ENCODE data around the gene TIMD4. TPM values are rescaled to one million over a fixed set of nuclear protein-coding genes. Genes with fewer than 3 reads are reported as not detected.
"Not testable (repeated sequence)": the region's sequence is repeated elsewhere in the genome, so short reads cannot be mapped to it uniquely, and the experiment has no call there.

The TIMD4 gene
- total RNA-seq, 1 donor from 2014 or later, result not detected

- TF ChIP-seq EZH2 (IDR thresholded peaks at IDR 0.05; ENCODE audit: insufficient read depth, low read length), result no peak
- no peak for TF ChIP-seq CTCF (IDR thresholded peaks at IDR 0.05; ENCODE audit: insufficient read depth, low read depth, low read length)
- Histone ChIP-seq H4K20me1 (ENCODE audit: insufficient read depth, low read length) (no peaks in the 10 kb centered on the region), H2AFZ (ENCODE audit: low read depth, low read length) (no peak overlapping the region), H3K79me2 (ENCODE audit: insufficient read depth, low read length) (no peaks in the 10 kb centered on the region), H3K4me1 (ENCODE audit: insufficient read depth, low read length) (no peaks in the 10 kb centered on the region), H3K27ac (ENCODE audit: low read depth, low read length) (no peak overlapping the region), H3K27me3 (ENCODE audit: insufficient read depth, low read length) (no peaks in the 10 kb centered on the region), H3K4me2 (ENCODE audit: low read length) (no peak overlapping the region), H3K9ac (ENCODE audit: low read length) (no peak overlapping the region), H3K36me3 (ENCODE audit: insufficient read depth, low read length) (no peaks in the 10 kb centered on the region), H3K9me3 (ENCODE audit: insufficient read depth, low read depth, low read length) (no peaks in the 10 kb centered on the region), H3K4me3 (ENCODE audit: insufficient read depth, low read depth, low read length) (no peak overlapping the region)
- FAIRE-seq, result no peak
- no peak for DNase-seq (ENCODE audit: low read depth)
- Mint-ChIP-seq H3K36me3 (ENCODE audit: low read depth, unreplicated experiment) (peaks cover 1% of the 10 kb centered on the region), H3K4me3 (ENCODE audit: unreplicated experiment) (no peak overlapping the region), H3K4me1 (ENCODE audit: low read depth, unreplicated experiment) (no peaks in the 10 kb centered on the region), H3K9me3 (ENCODE audit: unreplicated experiment) (peaks cover 2% of the 10 kb centered on the region), H3K27ac (ENCODE audit: unreplicated experiment) (no peak overlapping the region), H3K27me3 (ENCODE audit: low read depth, unreplicated experiment) (no peaks in the 10 kb centered on the region)
These were observed 13.6 kb downstream of the TIMD4 start for GRCh38 chr5:156949424-156949823.

- Mint-ChIP-seq H3K27ac (ENCODE audit: unreplicated experiment) (no peak overlapping the region), H3K9me3 (ENCODE audit: unreplicated experiment) (peaks cover 2% of the 10 kb centered on the region), H3K4me3 (ENCODE audit: unreplicated experiment) (no peak overlapping the region), H3K36me3 (ENCODE audit: low read depth, unreplicated experiment) (peaks cover 1% of the 10 kb centered on the region), H3K4me1 (ENCODE audit: low read depth, unreplicated experiment) (no peaks in the 10 kb centered on the region), H3K27me3 (ENCODE audit: low read depth, unreplicated experiment) (no peaks in the 10 kb centered on the region)
- Histone ChIP-seq H3K9me3 (ENCODE audit: insufficient read depth, low read depth, low read length) (no peaks in the 10 kb centered on the region), H3K4me3 (ENCODE audit: insufficient read depth, low read depth, low read length) (no peak overlapping the region), H3K36me3 (ENCODE audit: insufficient read depth, low read length) (no peaks in the 10 kb centered on the region), H2AFZ (ENCODE audit: low read depth, low read length) (no peak overlapping the region), H3K27ac (ENCODE audit: low read depth, low read length) (no peak overlapping the region), H3K4me2 (ENCODE audit: low read length) (no peak overlapping the region), H4K20me1 (ENCODE audit: insufficient read depth, low read length) (no peaks in the 10 kb centered on the region), H3K4me1 (ENCODE audit: insufficient read depth, low read length) (no peaks in the 10 kb centered on the region), H3K27me3 (ENCODE audit: insufficient read depth, low read length) (no peaks in the 10 kb centered on the region), H3K79me2 (ENCODE audit: insufficient read depth, low read length) (no peaks in the 10 kb centered on the region), H3K9ac (ENCODE audit: low read length) (no peak overlapping the region)
- TF ChIP-seq CTCF (IDR thresholded peaks at IDR 0.05; ENCODE audit: insufficient read depth, low read depth, low read length) (no peak), EZH2 (IDR thresholded peaks at IDR 0.05; ENCODE audit: insufficient read depth, low read length) (no peak)
- FAIRE-seq (no peak), DNase-seq (ENCODE audit: low read depth) (no peak)
These were observed 15.1 kb downstream of the TIMD4 start for GRCh38 chr5:156947925-156948324.

- H2AFZ ChIP-seq (ENCODE audit: low read depth, low read length), result no peak overlapping the region
- no peak overlapping the region for H3K9ac ChIP-seq (ENCODE audit: low read length)
- Mint-ChIP-seq H3K4me3 (ENCODE audit: unreplicated experiment) (no peak overlapping the region), H3K27ac (ENCODE audit: unreplicated experiment) (no peak overlapping the region), H3K27me3 (ENCODE audit: low read depth, unreplicated experiment) (no peaks in the 10 kb centered on the region), H3K4me1 (ENCODE audit: low read depth, unreplicated experiment) (no peaks in the 10 kb centered on the region), H3K9me3 (ENCODE audit: unreplicated experiment) (peaks cover 12% of the 10 kb centered on the region), H3K36me3 (ENCODE audit: low read depth, unreplicated experiment) (no peaks in the 10 kb centered on the region)
- TF ChIP-seq EZH2 (IDR thresholded peaks at IDR 0.05; ENCODE audit: insufficient read depth, low read length), result no peak
- no peak for TF ChIP-seq CTCF (IDR thresholded peaks at IDR 0.05; ENCODE audit: insufficient read depth, low read depth, low read length)
- DNase-seq (ENCODE audit: low read depth) (no peak), FAIRE-seq (no peak)
- H3K9me3 ChIP-seq (ENCODE audit: insufficient read depth, low read depth, low read length), result no peaks in the 10 kb centered on the region
- H3K4me2 ChIP-seq (ENCODE audit: low read length), result no peak overlapping the region
- H3K27me3 ChIP-seq (ENCODE audit: insufficient read depth, low read length), result no peaks in the 10 kb centered on the region
- no peaks in the 10 kb centered on the region for H3K4me1 ChIP-seq (ENCODE audit: insufficient read depth, low read length)
- no peak overlapping the region for H3K4me3 ChIP-seq (ENCODE audit: insufficient read depth, low read depth, low read length)
- H3K36me3 ChIP-seq (ENCODE audit: insufficient read depth, low read length), result no peaks in the 10 kb centered on the region
- no peak overlapping the region for H3K27ac ChIP-seq (ENCODE audit: low read depth, low read length)
- H3K79me2 ChIP-seq (ENCODE audit: insufficient read depth, low read length), result no peaks in the 10 kb centered on the region
- no peaks in the 10 kb centered on the region for H4K20me1 ChIP-seq (ENCODE audit: insufficient read depth, low read length)
These were observed 21.0 kb downstream of the TIMD4 start for GRCh38 chr5:156942064-156942463.

GRCh38 chr5:156940462-156940861 lies 22.6 kb downstream of the TIMD4 start:
- H3K36me3 Mint-ChIP-seq (ENCODE audit: low read depth, unreplicated experiment); H3K4me1 Mint-ChIP-seq (ENCODE audit: low read depth, unreplicated experiment); H3K27me3 Mint-ChIP-seq (ENCODE audit: low read depth, unreplicated experiment); H3K4me3 Mint-ChIP-seq (ENCODE audit: unreplicated experiment); H3K27ac ChIP-seq (ENCODE audit: low read depth, low read length); H3K36me3 ChIP-seq (ENCODE audit: insufficient read depth, low read length); H4K20me1 ChIP-seq (ENCODE audit: insufficient read depth, low read length); H3K4me3 ChIP-seq (ENCODE audit: insufficient read depth, low read depth, low read length); FAIRE-seq; H3K4me2 ChIP-seq (ENCODE audit: low read length); H3K27ac Mint-ChIP-seq (ENCODE audit: unreplicated experiment); DNase-seq (ENCODE audit: low read depth); H3K9me3 ChIP-seq (ENCODE audit: insufficient read depth, low read depth, low read length); H3K4me1 ChIP-seq (ENCODE audit: insufficient read depth, low read length); H3K79me2 ChIP-seq (ENCODE audit: insufficient read depth, low read length); H3K9ac ChIP-seq (ENCODE audit: low read length); H2AFZ ChIP-seq (ENCODE audit: low read depth, low read length); H3K27me3 ChIP-seq (ENCODE audit: insufficient read depth, low read length): not testable (repeated sequence)
- peaks cover 12% of the 10 kb centered on the region for H3K9me3 Mint-ChIP-seq (ENCODE audit: unreplicated experiment)
